Measurements from ENCODE around the gene PGBD2. TPM values are rescaled to one million over a fixed set of nuclear protein-coding genes. Genes with fewer than 3 reads are reported as not detected.

Gene PGBD2
- total and polyA plus RNA-seq, 9 of the 15 experiments (the other 6 are each of a cell fraction or from before 2014, with no cell fraction given), result 11.9 to 21.8 (median 14.7) TPM

GRCh38 chr1:248906009-248906752, at the start of gene PGBD2 (continued):
- TF ChIP-seq, protein P1, sequence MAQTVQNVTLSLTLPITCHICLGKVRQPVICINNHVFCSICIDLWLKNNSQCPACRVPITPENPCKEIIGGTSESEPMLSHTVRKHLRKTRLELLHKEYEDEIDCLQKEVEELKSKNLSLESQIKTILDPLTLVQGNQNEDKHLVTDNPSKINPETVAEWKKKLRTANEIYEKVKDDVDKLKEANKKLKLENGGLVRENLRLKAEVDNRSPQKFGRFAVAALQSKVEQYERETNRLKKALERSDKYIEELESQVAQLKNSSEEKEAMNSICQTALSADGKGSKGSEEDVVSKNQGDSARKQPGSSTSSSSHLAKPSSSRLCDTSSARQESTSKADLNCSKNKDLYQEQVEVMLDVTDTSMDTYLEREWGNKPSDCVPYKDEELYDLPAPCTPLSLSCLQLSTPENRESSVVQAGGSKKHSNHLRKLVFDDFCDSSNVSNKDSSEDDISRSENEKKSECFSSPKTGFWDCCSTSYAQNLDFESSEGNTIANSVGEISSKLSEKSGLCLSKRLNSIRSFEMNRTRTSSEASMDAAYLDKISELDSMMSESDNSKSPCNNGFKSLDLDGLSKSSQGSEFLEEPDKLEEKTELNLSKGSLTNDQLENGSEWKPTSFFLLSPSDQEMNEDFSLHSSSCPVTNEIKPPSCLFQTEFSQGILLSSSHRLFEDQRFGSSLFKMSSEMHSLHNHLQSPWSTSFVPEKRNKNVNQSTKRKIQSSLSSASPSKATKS (CRISPR knock-in tag; IDR thresholded peaks at IDR 0.05), result no peak
- TF ChIP-seq, protein P2, sequence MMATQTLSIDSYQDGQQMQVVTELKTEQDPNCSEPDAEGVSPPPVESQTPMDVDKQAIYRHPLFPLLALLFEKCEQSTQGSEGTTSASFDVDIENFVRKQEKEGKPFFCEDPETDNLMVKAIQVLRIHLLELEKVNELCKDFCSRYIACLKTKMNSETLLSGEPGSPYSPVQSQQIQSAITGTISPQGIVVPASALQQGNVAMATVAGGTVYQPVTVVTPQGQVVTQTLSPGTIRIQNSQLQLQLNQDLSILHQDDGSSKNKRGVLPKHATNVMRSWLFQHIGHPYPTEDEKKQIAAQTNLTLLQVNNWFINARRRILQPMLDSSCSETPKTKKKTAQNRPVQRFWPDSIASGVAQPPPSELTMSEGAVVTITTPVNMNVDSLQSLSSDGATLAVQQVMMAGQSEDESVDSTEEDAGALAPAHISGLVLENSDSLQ (IDR thresholded peaks at IDR 0.05), result no peak
- TF ChIP-seq KHSRP (IDR thresholded peaks at IDR 0.05), result no peak
- TF ChIP-seq PHB (CRISPR knock-in tag; IDR thresholded peaks at IDR 0.05), result no peak
- TF ChIP-seq FOS (IDR thresholded peaks at IDR 0.05; ENCODE audit: extremely low read depth, insufficient read length), result no peak
- peak; percentile 80 for TF ChIP-seq CCNT2 (IDR thresholded peaks at IDR 0.05; ENCODE audit: borderline replicate concordance, extremely low read depth, insufficient read length, low read depth, low read length)
- TF ChIP-seq SMARCE1 (IDR thresholded peaks at IDR 0.05), result no peak
- TF ChIP-seq, protein P3, sequence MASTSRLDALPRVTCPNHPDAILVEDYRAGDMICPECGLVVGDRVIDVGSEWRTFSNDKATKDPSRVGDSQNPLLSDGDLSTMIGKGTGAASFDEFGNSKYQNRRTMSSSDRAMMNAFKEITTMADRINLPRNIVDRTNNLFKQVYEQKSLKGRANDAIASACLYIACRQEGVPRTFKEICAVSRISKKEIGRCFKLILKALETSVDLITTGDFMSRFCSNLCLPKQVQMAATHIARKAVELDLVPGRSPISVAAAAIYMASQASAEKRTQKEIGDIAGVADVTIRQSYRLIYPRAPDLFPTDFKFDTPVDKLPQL (IDR thresholded peaks at IDR 0.05; ENCODE audit: extremely low read depth, insufficient read length), result no peak
- no peak for TF ChIP-seq ZNF354B (CRISPR knock-in tag; IDR thresholded peaks at IDR 0.05)
- TF ChIP-seq RBM25 (IDR thresholded peaks at IDR 0.05; ENCODE audit: low read depth, low read length, severe bottlenecking), result no peak
- TF ChIP-seq DLX4 (CRISPR knock-in tag; IDR thresholded peaks at IDR 0.05), result no peak
- TF ChIP-seq SUPT5H (IDR thresholded peaks at IDR 0.05), result peak; percentile 85
- TF ChIP-seq MCM5 (IDR thresholded peaks at IDR 0.05; ENCODE audit: low read depth), result no peak
- no peak for TF ChIP-seq CEBPB (tag; IDR thresholded peaks at IDR 0.05)
- TF ChIP-seq ETV6 (IDR thresholded peaks at IDR 0.05; ENCODE audit: borderline replicate concordance in 1 of 2, low read depth in 2 of 2, low read length in 1 of 2), result 0 out of 4 replicates have a peak, but pooled peaks of 1 of the 2 experiments have one; percentile 11
- TF ChIP-seq ETV6 (CRISPR knock-in tag; IDR thresholded peaks at IDR 0.05; ENCODE audit: borderline replicate concordance), result peak; percentile 88; the same call in 1 of the 2 replicates
- TF ChIP-seq, protein P4, sequence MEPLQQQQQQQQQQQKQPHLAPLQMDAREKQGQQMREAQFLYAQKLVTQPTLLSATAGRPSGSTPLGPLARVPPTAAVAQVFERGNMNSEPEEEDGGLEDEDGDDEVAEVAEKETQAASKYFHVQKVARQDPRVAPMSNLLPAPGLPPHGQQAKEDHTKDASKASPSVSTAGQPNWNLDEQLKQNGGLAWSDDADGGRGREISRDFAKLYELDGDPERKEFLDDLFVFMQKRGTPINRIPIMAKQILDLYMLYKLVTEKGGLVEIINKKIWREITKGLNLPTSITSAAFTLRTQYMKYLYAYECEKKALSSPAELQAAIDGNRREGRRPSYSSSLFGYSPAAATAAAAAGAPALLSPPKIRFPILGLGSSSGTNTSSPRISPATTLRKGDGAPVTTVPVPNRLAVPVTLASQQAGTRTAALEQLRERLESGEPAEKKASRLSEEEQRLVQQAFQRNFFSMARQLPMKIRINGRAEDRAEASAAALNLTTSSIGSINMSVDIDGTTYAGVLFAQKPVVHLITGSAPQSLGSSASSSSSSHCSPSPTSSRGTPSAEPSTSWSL (CRISPR knock-in tag; IDR thresholded peaks at IDR 0.05; ENCODE audit: borderline replicate concordance), result no peak
- TF ChIP-seq FOSL1 (tag; conservative IDR thresholded peaks at IDR 0.05), result no peak
- no peak for TF ChIP-seq HMG20B (CRISPR knock-in tag; IDR thresholded peaks at IDR 0.05)
- no peak for TF ChIP-seq ZNF75A (CRISPR knock-in tag; IDR thresholded peaks at IDR 0.05)
